Uterus (tissue), 2 donors: Measurements from ENCODE around the gene FADS3.

Source experiments
- CTCF ChIP-seq, 4 experiments: fragments of 200-600 bp in 2 of 4; fragments of 450-650 bp in 2 of 4; sonication (generic) in 2 of 4; IDR thresholded peaks; one replicate each; pipeline ENCODE4 v1.5.1; 2016 to 2019; ENCODE audit warnings: antibody characterized with exemption in 4 of 4, mild to moderate bottlenecking in 2 of 4, moderate library complexity in 1 of 4
- POLR2A ChIP-seq, 2 donors: fragments of 450-650 bp; IDR thresholded peaks; one replicate each; pipeline ENCODE4 v1.6.1; 2016; ENCODE audit warnings: antibody characterized with exemption in 2 of 2, mild to moderate bottlenecking in 1 of 2, moderate library complexity in 1 of 2

- no peak for TF ChIP-seq CTCF (IDR thresholded peaks at IDR 0.05)
- no peak for TF ChIP-seq POLR2A (IDR thresholded peaks at IDR 0.05)
These were observed 12.2 kb downstream of the FADS3 start for GRCh38 chr11:61879152-61879551.
